ENCODE results near the gene WDFY4.

Gene WDFY4

DNA sequence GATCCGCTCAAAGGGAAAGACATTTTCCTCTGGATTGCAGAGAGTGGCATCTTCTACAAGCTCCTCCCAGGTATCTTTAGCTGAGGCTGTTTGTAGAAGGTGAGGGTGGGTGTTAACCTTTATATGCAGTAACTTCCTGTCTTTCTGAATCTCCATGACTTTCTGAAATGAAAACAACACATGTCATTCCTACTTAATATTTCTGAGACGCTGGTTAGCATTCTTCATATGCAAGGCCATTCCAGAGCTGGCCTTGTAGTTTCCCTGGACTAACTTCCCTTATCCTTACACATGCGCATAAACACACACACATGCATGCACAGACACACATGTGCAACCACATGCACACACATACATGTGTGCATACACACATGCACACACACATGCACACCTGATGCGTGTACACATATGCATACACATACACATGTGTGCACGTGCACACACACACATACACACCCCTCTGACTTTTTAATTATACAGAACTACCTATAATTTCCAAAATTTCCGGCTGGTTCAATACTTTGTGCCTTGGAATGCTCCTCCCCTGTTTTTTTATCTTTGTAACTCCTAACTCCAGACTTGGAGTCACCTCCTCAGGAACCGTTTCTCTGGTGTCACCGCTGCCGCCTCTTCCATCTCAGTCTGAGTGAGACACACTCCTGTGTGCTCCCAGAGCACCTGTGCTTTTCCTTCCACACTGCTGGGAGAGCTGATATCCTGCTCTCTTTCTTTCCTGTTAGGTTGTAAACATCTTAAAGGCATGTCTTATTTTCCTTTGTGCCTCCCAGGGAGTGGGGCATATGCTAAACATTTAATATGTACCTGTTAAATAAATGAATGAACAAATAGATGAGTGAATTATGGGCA, 199.7 kb downstream of the WDFY4 start:
- no peak overlapping the region for H3K27ac ChIP-seq
- H3K4me1 ChIP-seq: no peaks in the 10 kb centered on the region
- H3K9ac ChIP-seq: no peak overlapping the region
- no peaks in the 10 kb centered on the region for H3K9me3 ChIP-seq
- no peak overlapping the region for H3K4me3 ChIP-seq
- no peaks in the 10 kb centered on the region for H4K20me1 ChIP-seq
- H3K36me3 ChIP-seq: no peaks in the 10 kb centered on the region
- H3K4me2 ChIP-seq: no peak overlapping the region
- no peak for TF ChIP-seq Cebpa-rat (IDR thresholded peaks at IDR 0.05)
- H3K27me3 ChIP-seq: no peaks in the 10 kb centered on the region

DNA sequence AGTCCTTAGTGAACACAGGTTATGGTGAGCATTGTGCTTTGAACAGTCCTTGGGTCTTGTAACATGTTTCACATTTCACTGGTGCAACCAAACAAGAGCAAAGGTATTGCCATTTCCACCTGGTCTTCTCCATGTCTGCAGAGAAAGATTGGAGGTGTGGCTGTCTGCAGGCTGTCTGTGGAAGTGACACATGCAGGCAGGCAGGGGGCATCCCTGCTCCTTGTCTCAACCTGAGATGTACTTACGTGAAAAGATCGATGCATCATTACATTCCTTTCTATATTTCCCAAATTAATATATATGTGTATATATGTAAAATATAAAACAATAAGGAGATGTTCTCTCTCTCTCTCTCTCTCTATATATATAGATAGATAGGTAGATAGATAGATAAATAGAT, 200.7 kb downstream of the WDFY4 start:
- Histone ChIP-seq H3K4me3 (no peak overlapping the region), H3K36me3 (no peaks in the 10 kb centered on the region), H3K27me3 (no peaks in the 10 kb centered on the region), H4K20me1 (no peaks in the 10 kb centered on the region), H3K9me3 (no peaks in the 10 kb centered on the region), H3K4me1 (no peaks in the 10 kb centered on the region), H3K4me2 (no peak overlapping the region), H3K27ac (no peak overlapping the region), H3K9ac (no peak overlapping the region)
- no peak for TF ChIP-seq Cebpa-rat (IDR thresholded peaks at IDR 0.05)

DNA sequence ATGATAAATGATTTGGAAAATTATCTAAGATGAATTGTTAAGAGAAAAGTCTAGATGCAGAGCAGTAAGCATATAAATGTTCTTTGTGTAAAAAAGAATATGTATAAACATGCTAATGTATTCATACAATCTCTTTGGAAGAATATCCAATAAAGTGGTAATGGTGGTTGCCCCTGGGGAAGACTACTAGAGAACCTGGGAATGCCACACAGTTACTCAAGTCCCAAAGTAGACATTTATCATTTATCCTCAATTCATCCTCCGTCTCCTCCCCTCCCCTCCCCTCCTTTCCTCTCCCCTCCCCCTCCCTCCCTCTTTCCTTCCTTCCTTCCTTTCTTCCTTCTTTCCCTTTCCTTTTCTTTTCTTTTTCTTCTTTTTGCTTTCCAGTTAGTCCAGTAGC, 203.3 kb downstream of the WDFY4 start:
- no peaks in the 10 kb centered on the region for H3K27me3 ChIP-seq
- H3K4me2 ChIP-seq: no peak overlapping the region
- H3K4me1 ChIP-seq: no peaks in the 10 kb centered on the region
- no peaks in the 10 kb centered on the region for H3K36me3 ChIP-seq
- no peak overlapping the region for H3K4me3 ChIP-seq
- no peaks in the 10 kb centered on the region for H4K20me1 ChIP-seq
- H3K9ac ChIP-seq: no peak overlapping the region
- H3K27ac ChIP-seq: no peak overlapping the region
- TF ChIP-seq Cebpa-rat (IDR thresholded peaks at IDR 0.05): no peak
- H3K9me3 ChIP-seq: no peaks in the 10 kb centered on the region

DNA sequence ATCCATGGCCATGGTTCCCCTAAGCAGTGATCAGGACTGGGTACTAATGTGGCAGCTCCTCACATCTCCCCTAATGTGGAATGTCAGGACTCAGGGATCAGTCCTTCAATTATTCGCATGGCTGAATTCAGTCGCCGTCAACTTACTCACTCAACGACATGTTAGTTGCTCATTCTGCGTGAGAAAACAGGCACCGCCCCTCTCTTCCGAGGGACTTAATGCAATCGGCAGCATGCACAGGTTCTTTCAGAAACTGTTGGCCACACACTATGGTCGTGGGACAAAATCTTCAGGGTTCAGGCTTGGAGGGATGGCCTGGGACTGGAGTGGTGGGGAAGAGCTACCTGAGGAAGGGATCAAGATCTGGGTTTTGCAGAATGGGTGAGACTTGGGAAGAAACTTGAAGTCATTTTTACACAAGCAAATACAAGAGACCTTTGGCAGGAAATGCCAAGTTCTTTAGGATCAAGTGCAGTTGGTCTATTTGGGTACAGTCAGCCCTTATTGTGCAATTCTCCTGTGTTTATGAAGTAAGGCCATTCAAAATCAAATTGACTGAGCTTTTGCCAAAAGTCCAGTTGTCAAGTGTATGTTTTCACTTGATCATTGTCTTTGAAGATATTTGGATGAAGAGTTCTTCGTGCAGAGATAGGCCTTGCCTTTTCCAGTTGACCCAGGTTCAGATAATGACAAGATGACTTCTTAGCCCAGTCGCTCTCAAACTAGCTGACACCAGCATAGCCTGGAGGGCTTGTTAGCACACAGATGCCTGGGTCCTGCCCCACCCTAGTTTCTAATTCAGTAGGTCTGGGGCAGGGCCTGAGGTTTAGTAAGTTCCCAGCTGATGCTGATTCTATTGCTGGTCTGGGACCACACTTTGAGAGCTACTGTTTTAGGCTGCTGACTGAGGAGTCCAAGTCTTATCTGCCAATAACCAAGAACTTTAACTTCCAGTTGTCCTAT, 206.5 kb downstream of the WDFY4 start:
- Histone ChIP-seq H4K20me1 (no peaks in the 10 kb centered on the region), H3K4me3 (no peak overlapping the region), H3K27ac (no peak overlapping the region), H3K4me2 (no peak overlapping the region), H3K4me1 (no peaks in the 10 kb centered on the region), H3K9me3 (no peaks in the 10 kb centered on the region), H3K27me3 (no peaks in the 10 kb centered on the region), H3K36me3 (0 out of 2 replicates have a peak, but pooled peaks cover 6% of the 10 kb centered on the region), H3K9ac (no peak overlapping the region)
- no peak for TF ChIP-seq Cebpa-rat (IDR thresholded peaks at IDR 0.05)

DNA sequence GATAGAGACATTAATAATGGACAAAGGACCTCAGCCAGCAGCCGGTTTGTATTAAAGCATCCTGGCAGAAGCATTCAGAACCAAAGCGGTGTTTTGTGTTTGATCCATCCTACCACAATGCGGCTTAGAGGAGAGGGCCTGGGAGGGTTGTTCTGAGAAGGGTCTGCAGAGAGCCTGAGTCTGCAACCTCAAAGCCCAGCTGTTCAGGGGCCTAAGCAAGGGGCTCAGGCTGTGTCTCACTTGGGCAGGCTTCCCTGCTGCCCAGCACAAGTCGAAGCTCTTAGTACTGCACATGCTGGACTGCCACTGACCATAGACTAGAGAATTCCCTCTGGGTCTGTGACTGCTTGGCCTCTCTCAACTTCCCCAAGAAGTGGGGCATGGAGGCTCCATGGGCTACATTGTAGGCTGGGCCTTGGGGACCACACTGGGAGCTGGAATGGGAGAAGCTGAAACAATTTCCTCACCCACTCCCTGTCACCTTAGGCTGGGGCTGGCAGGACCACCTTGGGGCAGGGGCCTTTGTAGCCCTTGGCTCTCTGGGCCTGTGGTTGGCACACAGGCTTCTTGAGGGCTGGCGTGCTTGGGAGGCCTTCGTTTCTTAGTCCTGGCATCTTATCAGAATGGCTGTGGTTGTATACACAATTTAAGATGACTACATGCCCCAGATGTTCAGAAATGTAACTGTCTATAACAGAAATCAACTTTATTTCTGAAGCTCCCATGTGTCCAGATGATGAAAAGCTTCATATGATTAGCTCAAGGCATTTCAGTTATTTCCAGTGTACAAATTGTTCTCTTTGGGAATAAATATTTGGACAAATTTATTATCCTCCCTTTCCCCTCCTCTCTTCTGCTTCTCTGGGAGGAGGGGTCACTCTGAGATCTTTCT, 210.5 kb downstream of the WDFY4 start:
- Histone ChIP-seq H4K20me1 (no peaks in the 10 kb centered on the region), H3K9ac (no peak overlapping the region), H3K4me2 (no peak overlapping the region), H3K4me1 (no peaks in the 10 kb centered on the region), H3K9me3 (no peaks in the 10 kb centered on the region), H3K4me3 (no peak overlapping the region), H3K27ac (no peak overlapping the region), H3K27me3 (no peaks in the 10 kb centered on the region), H3K36me3 (peaks cover 6% of the 10 kb centered on the region; the same call in 1 of the 2 replicates)
- no peak for TF ChIP-seq Cebpa-rat (IDR thresholded peaks at IDR 0.05)

DNA sequence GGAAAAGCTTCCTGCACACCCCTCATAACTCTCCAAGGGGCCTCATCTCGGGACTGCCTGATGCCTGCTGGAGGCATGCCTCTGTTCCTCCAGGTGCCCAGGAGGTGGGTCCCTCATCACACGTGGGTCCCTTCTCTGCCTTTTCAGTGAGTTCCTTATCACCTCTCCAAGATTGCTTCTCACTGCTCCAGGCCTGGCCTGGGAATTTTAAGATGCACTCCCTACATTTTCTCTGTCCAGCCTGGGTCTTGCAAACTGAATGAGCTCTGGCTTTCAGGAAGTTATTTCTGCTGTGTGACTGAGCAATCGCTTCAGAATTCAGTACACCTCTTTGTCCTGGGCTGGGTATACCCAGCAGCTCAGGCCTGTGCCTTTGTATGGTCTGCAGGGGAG, 211.1 kb downstream of the WDFY4 start:
- Histone ChIP-seq H3K27ac (no peak overlapping the region), H3K9me3 (no peaks in the 10 kb centered on the region), H4K20me1 (no peaks in the 10 kb centered on the region), H3K9ac (no peak overlapping the region), H3K4me1 (no peaks in the 10 kb centered on the region), H3K4me2 (no peak overlapping the region), H3K4me3 (no peak overlapping the region), H3K27me3 (no peaks in the 10 kb centered on the region), H3K36me3 (peaks cover 6% of the 10 kb centered on the region; the same call in 1 of the 2 replicates)
- TF ChIP-seq Cebpa-rat (IDR thresholded peaks at IDR 0.05): no peak

DNA sequence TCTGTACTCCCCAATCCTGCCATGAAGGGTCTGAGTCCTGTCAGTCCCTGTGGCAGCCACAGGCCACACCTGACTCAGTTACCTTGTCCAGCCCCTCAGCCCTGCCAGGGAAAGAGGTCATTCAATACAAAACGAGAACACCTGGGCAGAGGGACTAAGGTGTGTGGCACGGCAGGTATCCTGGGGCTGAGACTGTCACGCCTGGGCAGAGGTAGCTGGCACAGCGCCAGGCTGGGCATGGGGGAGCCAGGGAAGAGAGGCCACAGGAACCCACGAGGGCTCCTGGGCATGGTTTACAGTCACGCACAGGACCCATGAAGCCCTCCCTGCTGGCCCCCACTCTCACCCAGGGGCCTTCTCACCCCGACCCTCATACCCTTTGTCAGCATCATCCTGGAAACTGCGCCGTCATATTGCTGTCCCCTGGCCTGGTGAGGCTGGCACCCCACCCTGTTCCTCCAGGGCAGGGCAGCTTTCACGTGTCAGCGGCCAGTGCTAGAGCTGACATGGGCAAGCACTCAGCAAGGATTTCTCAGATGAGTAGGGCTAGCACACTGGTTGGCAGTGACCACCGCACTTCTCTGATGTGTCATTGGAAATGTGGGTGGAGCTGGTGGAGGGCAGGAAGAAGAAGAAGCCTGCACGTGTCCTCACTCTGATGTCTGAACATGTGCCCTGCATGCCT, 212.2 kb downstream of the WDFY4 start:
- H3K4me1 ChIP-seq: no peaks in the 10 kb centered on the region
- no peaks in the 10 kb centered on the region for H3K27me3 ChIP-seq
- H3K9ac ChIP-seq: no peak overlapping the region
- peaks cover 13% of the 10 kb centered on the region; the same call in 1 of the 2 replicates for H3K36me3 ChIP-seq
- H3K27ac ChIP-seq: no peak overlapping the region
- H3K9me3 ChIP-seq: no peaks in the 10 kb centered on the region
- H4K20me1 ChIP-seq: no peaks in the 10 kb centered on the region
- H3K4me3 ChIP-seq: no peak overlapping the region
- H3K4me2 ChIP-seq: no peak overlapping the region
- no peak for TF ChIP-seq Cebpa-rat (IDR thresholded peaks at IDR 0.05)

DNA sequence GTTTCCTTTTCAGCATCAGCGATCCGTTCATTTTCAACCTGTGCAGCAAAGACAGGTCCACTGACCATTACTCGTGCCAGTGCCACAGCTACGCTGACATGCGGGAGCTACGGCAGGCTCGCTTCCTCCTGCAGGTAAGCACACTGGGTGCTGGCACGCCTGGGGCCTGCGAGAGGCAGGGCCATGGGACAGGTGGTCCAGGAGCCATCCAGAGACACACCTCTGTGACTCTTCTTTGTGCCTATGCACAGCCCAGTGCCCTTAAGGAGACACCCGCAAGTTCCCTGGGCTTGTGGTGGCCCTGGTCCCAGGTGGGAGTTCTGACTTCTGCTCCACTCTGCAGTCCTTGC, 212.7 kb downstream of the WDFY4 start:
- Histone ChIP-seq H3K9ac (no peak overlapping the region), H3K4me1 (no peaks in the 10 kb centered on the region), H3K36me3 (peaks cover 14% of the 10 kb centered on the region; the same call in 1 of the 2 replicates), H3K4me3 (no peak overlapping the region), H3K9me3 (no peaks in the 10 kb centered on the region), H3K27ac (no peak overlapping the region), H3K4me2 (no peak overlapping the region), H3K27me3 (no peaks in the 10 kb centered on the region), H4K20me1 (no peaks in the 10 kb centered on the region)
- no peak for TF ChIP-seq Cebpa-rat (IDR thresholded peaks at IDR 0.05)

DNA sequence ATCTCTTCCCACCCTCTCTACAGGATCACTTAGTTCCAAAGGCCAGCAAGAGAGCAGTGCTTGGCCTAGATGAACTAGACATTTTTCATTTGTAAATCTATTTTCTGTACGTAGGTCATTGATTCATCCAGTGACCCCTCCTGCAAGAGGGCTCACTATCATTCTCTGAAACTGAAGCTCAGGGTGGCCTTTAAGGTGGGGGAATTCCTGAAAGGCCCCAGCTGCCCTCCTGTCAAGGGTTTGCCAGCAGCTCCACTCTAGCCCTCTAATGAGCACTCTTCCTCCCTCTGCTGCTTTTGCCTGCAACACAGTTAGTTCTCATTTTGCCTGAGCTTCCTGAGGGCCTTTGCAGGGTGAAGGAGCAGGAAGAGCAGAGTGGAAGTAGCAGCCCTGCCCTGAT, 213.8 kb downstream of the WDFY4 start:
- peaks cover 14% of the 10 kb centered on the region; the same call in 1 of the 2 replicates for H3K36me3 ChIP-seq
- H4K20me1 ChIP-seq: no peaks in the 10 kb centered on the region
- H3K9me3 ChIP-seq: no peaks in the 10 kb centered on the region
- no peaks in the 10 kb centered on the region for H3K27me3 ChIP-seq
- no peak for TF ChIP-seq Cebpa-rat (IDR thresholded peaks at IDR 0.05)
- H3K4me3 ChIP-seq: no peak overlapping the region
- no peak overlapping the region for H3K4me2 ChIP-seq
- no peak overlapping the region for H3K9ac ChIP-seq
- H3K4me1 ChIP-seq: no peaks in the 10 kb centered on the region
- no peak overlapping the region for H3K27ac ChIP-seq

Measured in BLaER1 (cell line).